MM.1S (cell line): ENCODE results near the gene ULK4.

ENCODE experiments used
- DNase-seq: peaks from one replicate; pipeline ENCODE4 v3.0.0-alpha.2; 2015
- H2AFZ ChIP-seq: fragments of 300-600 bp; sonication (generic); 2 replicates; pipeline ENCODE4 v1.6.0; 2016; ENCODE audit warnings: antibody characterized with exemption, low read length
- H3F3A ChIP-seq: fragments of 300-600 bp; sonication (generic); 2 replicates; pipeline ENCODE4 v1.6.1; 2016; ENCODE audit warnings: mild to moderate bottlenecking, antibody characterized with exemption, low read length, moderate library complexity, mixed read lengths; ENCODE audit not compliant: insufficient read depth
- H3K27ac ChIP-seq: fragments of 300-600 bp; sonication (generic); 2 replicates; pipeline ENCODE4 v1.5.1; 2016; ENCODE audit warnings: mild to moderate bottlenecking, low read length
- H3K27me3 ChIP-seq: fragments of 300-600 bp; sonication (generic); replicated peaks from 2 replicates; pipeline ENCODE4 v1.6.0; 2016; ENCODE audit warnings: low read length; ENCODE audit not compliant: insufficient read depth
- H3K36me3 ChIP-seq: fragments of 300-600 bp; sonication (generic); replicated peaks from 2 replicates; pipeline ENCODE4 v1.6.1; 2016; ENCODE audit warnings: mild to moderate bottlenecking, low read length, mixed read lengths; ENCODE audit not compliant: insufficient read depth
- H3K4me1 ChIP-seq: fragments of 300-600 bp; sonication (generic); 2 replicates; pipeline ENCODE4 v1.6.1; 2016; ENCODE audit warnings: low read length, mixed read lengths
- H3K4me2 ChIP-seq: fragments of 300-600 bp; sonication (generic); 2 replicates; pipeline ENCODE4 v1.6.0; 2016; ENCODE audit warnings: low read depth, low read length
- H3K4me3 ChIP-seq: fragments of 300-600 bp; sonication (generic); 2 replicates; pipeline ENCODE4 v1.5.1; 2016; ENCODE audit warnings: low read length, mixed read lengths
- H3K79me2 ChIP-seq: fragments of 300-600 bp; sonication (generic); 2 replicates; pipeline ENCODE4 v1.6.1; 2016; ENCODE audit warnings: mixed run types, low read length, mixed read lengths
- H3K9ac ChIP-seq: fragments of 300-600 bp; sonication (generic); 2 replicates; pipeline ENCODE4 v1.6.1; 2016; ENCODE audit warnings: low read length, mixed read lengths
- H3K9me2 ChIP-seq: fragments of 300-600 bp; sonication (generic); replicated peaks from 2 replicates; pipeline ENCODE4 v1.6.1; 2016; ENCODE audit warnings: mild to moderate bottlenecking, low read length, mixed read lengths; ENCODE audit not compliant: insufficient read depth
- H3K9me3 ChIP-seq: fragments of 300-600 bp; sonication (generic); replicated peaks from 2 replicates; pipeline ENCODE4 v1.6.1; 2016; ENCODE audit warnings: mild to moderate bottlenecking, low read length, mixed read lengths; ENCODE audit not compliant: insufficient read depth
- H4K20me1 ChIP-seq: fragments of 300-600 bp; sonication (generic); 2 replicates; pipeline ENCODE4 v1.6.1; 2016; ENCODE audit warnings: mild to moderate bottlenecking, low read length, moderate library complexity, mixed read lengths; ENCODE audit not compliant: insufficient read depth
- EZH2 ChIP-seq: fragments of 300-600 bp; sonication (generic); optimal IDR thresholded peaks from 2 replicates; pipeline ENCODE3; 2017; ENCODE audit warnings: low read depth, mild to moderate bottlenecking, antibody characterized with exemption, low read length, mixed read lengths
- EZH2phosphoT487 ChIP-seq: fragments of 300-600 bp; sonication (generic); IDR thresholded peaks from 2 replicates; pipeline ENCODE4 v1.6.1; 2018; ENCODE audit warnings: antibody characterized with exemption, low read length
- TF ChIP-seq, protein P1 (sequence below): fragments of 300-600 bp; sonication (generic); IDR thresholded peaks from 2 replicates; pipeline ENCODE4 v1.5.1; 2016; ENCODE audit warnings: antibody characterized with exemption, low read length, mixed read lengths

ULK4 gene

DNA sequence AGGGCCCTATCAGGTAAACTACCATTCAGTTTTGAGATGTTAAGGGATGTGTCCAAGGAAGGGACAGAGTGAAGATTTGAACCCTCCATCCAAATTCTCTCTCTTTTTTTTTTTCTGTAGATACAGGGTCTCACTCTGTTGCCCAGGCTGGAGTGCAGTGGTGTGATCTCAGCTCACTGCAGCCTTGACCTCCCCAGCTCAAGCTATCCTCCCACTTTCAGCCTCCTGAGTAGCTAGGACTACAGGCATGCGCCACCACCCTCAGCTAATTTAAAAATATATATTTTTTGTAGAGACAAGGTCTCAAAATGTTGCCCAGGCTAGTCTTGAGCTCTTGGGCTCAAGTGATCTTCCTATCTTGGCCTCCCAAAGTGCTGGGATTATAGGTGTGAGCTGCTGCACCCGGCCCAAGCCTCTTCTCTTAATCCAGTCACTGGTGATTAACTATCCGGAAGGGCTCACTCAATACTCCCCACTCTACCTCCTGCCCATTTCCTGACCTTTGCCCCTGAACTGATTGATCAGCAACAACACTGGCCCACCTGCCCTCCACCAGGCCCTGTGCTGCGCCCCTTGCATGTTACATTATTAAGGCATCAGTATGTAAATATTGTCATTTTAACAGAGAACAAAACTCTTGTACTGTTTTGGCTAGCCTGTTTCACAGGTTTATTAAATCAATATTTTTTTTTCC lies 597.9 kb downstream of the ULK4 start:
- no peak for DNase-seq
- Histone ChIP-seq H3F3A (no peaks in the 10 kb centered on the region), H3K4me1 (no peaks in the 10 kb centered on the region), H3K9me3 (no peaks in the 10 kb centered on the region), H3K9me2 (no peaks in the 10 kb centered on the region), H3K4me2 (no peak overlapping the region), H3K36me3 (no peaks in the 10 kb centered on the region), H3K4me3 (no peak overlapping the region), H2AFZ (no peak overlapping the region), H3K27ac (no peak overlapping the region), H3K79me2 (no peaks in the 10 kb centered on the region), H3K9ac (no peak overlapping the region), H4K20me1 (no peaks in the 10 kb centered on the region), H3K27me3 (no peaks in the 10 kb centered on the region)
- TF ChIP-seq EZH2 (no peak), EZH2phosphoT487 (no peak)
- TF ChIP-seq, protein P1, sequence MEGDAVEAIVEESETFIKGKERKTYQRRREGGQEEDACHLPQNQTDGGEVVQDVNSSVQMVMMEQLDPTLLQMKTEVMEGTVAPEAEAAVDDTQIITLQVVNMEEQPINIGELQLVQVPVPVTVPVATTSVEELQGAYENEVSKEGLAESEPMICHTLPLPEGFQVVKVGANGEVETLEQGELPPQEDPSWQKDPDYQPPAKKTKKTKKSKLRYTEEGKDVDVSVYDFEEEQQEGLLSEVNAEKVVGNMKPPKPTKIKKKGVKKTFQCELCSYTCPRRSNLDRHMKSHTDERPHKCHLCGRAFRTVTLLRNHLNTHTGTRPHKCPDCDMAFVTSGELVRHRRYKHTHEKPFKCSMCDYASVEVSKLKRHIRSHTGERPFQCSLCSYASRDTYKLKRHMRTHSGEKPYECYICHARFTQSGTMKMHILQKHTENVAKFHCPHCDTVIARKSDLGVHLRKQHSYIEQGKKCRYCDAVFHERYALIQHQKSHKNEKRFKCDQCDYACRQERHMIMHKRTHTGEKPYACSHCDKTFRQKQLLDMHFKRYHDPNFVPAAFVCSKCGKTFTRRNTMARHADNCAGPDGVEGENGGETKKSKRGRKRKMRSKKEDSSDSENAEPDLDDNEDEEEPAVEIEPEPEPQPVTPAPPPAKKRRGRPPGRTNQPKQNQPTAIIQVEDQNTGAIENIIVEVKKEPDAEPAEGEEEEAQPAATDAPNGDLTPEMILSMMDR: no peak

- no peaks in the 10 kb centered on the region for H3K9me3 ChIP-seq
- H3K27me3 ChIP-seq: no peaks in the 10 kb centered on the region
- no peak overlapping the region for H3K4me3 ChIP-seq
- TF ChIP-seq EZH2: no peak
- TF ChIP-seq, protein P1: no peak
- no peak for TF ChIP-seq EZH2phosphoT487
- no peak overlapping the region for H2AFZ ChIP-seq
- no peaks in the 10 kb centered on the region for H3K79me2 ChIP-seq
- H3F3A ChIP-seq: no peaks in the 10 kb centered on the region
- H4K20me1 ChIP-seq: no peaks in the 10 kb centered on the region
- no peak overlapping the region for H3K4me2 ChIP-seq
- no peaks in the 10 kb centered on the region for H3K36me3 ChIP-seq
- no peaks in the 10 kb centered on the region for H3K9me2 ChIP-seq
- no peaks in the 10 kb centered on the region for H3K4me1 ChIP-seq
- H3K9ac ChIP-seq: no peak overlapping the region
- no peak for DNase-seq
- no peak overlapping the region for H3K27ac ChIP-seq
Measured at GRCh38 chr3:41362638-41363559, 599.0 kb downstream of the ULK4 start.

- no peak overlapping the region for H3K4me3 ChIP-seq
- no peak for DNase-seq
- no peak overlapping the region for H3K4me2 ChIP-seq
- H3K36me3 ChIP-seq: no peaks in the 10 kb centered on the region
- H3F3A ChIP-seq: no peaks in the 10 kb centered on the region
- no peak overlapping the region for H3K27ac ChIP-seq
- TF ChIP-seq EZH2 (no peak), EZH2phosphoT487 (no peak)
- TF ChIP-seq, protein P1: no peak
- H2AFZ ChIP-seq: no peak overlapping the region
- H3K4me1 ChIP-seq: no peaks in the 10 kb centered on the region
- H4K20me1 ChIP-seq: no peaks in the 10 kb centered on the region
- no peaks in the 10 kb centered on the region for H3K9me2 ChIP-seq
- H3K27me3 ChIP-seq: no peaks in the 10 kb centered on the region
- no peaks in the 10 kb centered on the region for H3K79me2 ChIP-seq
- H3K9ac ChIP-seq: no peak overlapping the region
- H3K9me3 ChIP-seq: no peaks in the 10 kb centered on the region
Measured at GRCh38 chr3:41357271-41357670, 604.6 kb downstream of the ULK4 start.
